ENCODE data around the gene NEK2. TPM values are rescaled to one million over a fixed set of nuclear protein-coding genes. Genes with fewer than 3 reads are reported as not detected.

NEK2 gene
- total RNA-seq, 3 donors from 2014 or later = 1.8 TPM; not detected in 2

GRCh38 chr1:211676106-211676583, 724 bp upstream of the NEK2 start:
- Histone ChIP-seq H3K27me3 (no peaks in the 10 kb centered on the region), H3K36me3 (no peaks in the 10 kb centered on the region), H3K27ac (no peak overlapping the region), H3K4me1 (peaks cover 0 to 4% of the 10 kb centered on the region in 2 donors), H3K9me3 (no peaks in the 10 kb centered on the region), H3K4me3 (peak overlapping the region; percentile 48 to 75 (median 60))
- TF ChIP-seq POLR2AphosphoS5 (IDR thresholded peaks at IDR 0.05) = no peak
- TF ChIP-seq CTCF (IDR thresholded peaks at IDR 0.05) = no peak
- TF ChIP-seq POLR2A (IDR thresholded peaks at IDR 0.05) = no peak
- no peak for DNase-seq (ENCODE audit: low spot score in 2 of 2)
- intact Hi-C loops (cut with DNase I; ENCODE audit: low total_unique reads) = no loop called here

- H3K9me3 ChIP-seq = no peaks in the 10 kb centered on the region
- intact Hi-C loops (cut with DNase I; ENCODE audit: low total_unique reads) = no loop called here
- no peaks in the 10 kb centered on the region for H3K36me3 ChIP-seq
- no peak overlapping the region for H3K27ac ChIP-seq
- TF ChIP-seq POLR2A (IDR thresholded peaks at IDR 0.05) (no peak), CTCF (IDR thresholded peaks at IDR 0.05) (no peak), POLR2AphosphoS5 (IDR thresholded peaks at IDR 0.05) (no peak)
- DNase-seq (ENCODE audit: low spot score in 2 of 2) = no peak
- H3K27me3 ChIP-seq = no peaks in the 10 kb centered on the region
- no peak overlapping the region for H3K4me3 ChIP-seq
- H3K4me1 ChIP-seq = no peaks in the 10 kb centered on the region
Measured at GRCh38 chr1:211667065-211667617, 8.3 kb downstream of the NEK2 start.

GRCh38 chr1:211660718-211661222, 14.7 kb downstream of the NEK2 start:
- Histone ChIP-seq H3K36me3 (no peaks in the 10 kb centered on the region), H3K9me3 (no peaks in the 10 kb centered on the region), H3K4me3 (no peak overlapping the region), H3K27ac (no peak overlapping the region), H3K27me3 (no peaks in the 10 kb centered on the region), H3K4me1 (no peaks in the 10 kb centered on the region)
- DNase-seq (ENCODE audit: low spot score in 2 of 2) = no peak
- TF ChIP-seq CTCF (IDR thresholded peaks at IDR 0.05) (no peak), POLR2A (IDR thresholded peaks at IDR 0.05) (no peak)
- intact Hi-C loops (cut with DNase I; ENCODE audit: low total_unique reads) = no loop called here

- H3K27ac ChIP-seq = no peak overlapping the region
- no peak overlapping the region for H3K4me3 ChIP-seq
- no peak for TF ChIP-seq CTCF (IDR thresholded peaks at IDR 0.05)
- DNase-seq (ENCODE audit: low spot score in 2 of 2) = no peak
- no peaks in the 10 kb centered on the region for H3K9me3 ChIP-seq
- intact Hi-C loops (cut with DNase I; ENCODE audit: low total_unique reads) = loop anchor here (10.0 kb wide), 1 partner anchor 82 kb away; the partner anchor contains the start of gene SLC30A1
- H3K27me3 ChIP-seq = no peaks in the 10 kb centered on the region
- no peaks in the 10 kb centered on the region for H3K4me1 ChIP-seq
- no peaks in the 10 kb centered on the region for H3K36me3 ChIP-seq
Measured at GRCh38 chr1:211656728-211657127, 18.7 kb downstream of the NEK2 start.

GRCh38 chr1:211654838-211655787, 20.3 kb downstream of the NEK2 start:
- H3K9me3 ChIP-seq = no peaks in the 10 kb centered on the region
- intact Hi-C loops (cut with DNase I; ENCODE audit: low total_unique reads) = loop anchor here (10.0 kb wide), 1 partner anchor 80 kb away; the partner anchor contains the start of gene SLC30A1
- no peaks in the 10 kb centered on the region for H3K36me3 ChIP-seq
- TF ChIP-seq CTCF (IDR thresholded peaks at IDR 0.05) = peak; percentile 82 to 95 (median 91)
- TF ChIP-seq POLR2AphosphoS5 (IDR thresholded peaks at IDR 0.05) = no peak
- DNase-seq (ENCODE audit: low spot score in 2 of 2) = peak; percentile 79 to 87
- H3K27ac ChIP-seq = no peak overlapping the region
- no peaks in the 10 kb centered on the region for H3K27me3 ChIP-seq
- H3K4me3 ChIP-seq = peak overlapping the region in 1 of 3 donors; percentile 42
- H3K4me1 ChIP-seq = no peaks in the 10 kb centered on the region

All from breast epithelium (tissue), 4 donors.